Activated T-cell treated with anti-CD3 and anti-CD28 coated beads for 4 hours (primary cell): ENCODE measurements around the gene DHRSX.
"Not testable (repeated sequence)": the region's sequence is repeated elsewhere in the genome, so short reads cannot be mapped to it uniquely, and the experiment has no call there.

ENCODE experiments used
- DNase-seq: peaks from one replicate; pipeline ENCODE4 v3.0.0-alpha.2; 2020

The DHRSX gene

DNA sequence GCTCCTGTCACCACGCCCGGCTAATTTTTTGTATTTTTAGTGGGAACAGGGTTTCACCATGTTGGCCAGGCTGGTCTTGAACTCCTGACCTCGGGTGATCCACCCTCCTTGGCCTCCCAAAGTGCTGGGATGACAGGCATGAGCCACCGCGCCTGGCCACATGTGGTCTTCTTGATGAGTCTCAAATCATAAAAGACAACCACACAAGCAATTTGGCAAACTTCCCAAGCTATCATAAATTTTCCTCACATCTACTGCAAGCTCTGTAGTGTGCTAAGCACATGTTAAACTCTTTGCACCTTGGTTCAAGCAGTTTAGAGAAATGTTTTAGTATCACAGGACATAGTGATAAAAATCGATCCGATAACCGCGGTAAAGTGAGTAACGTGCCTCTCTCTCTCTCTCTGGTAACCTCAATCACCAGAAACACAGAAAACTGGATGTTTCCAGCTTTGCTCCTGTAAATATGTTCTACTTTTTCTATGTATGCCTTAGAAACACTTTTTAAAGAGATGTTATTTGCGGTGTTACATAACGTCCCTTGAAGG is 256.8 kb downstream of the DHRSX start:
- DNase-seq, result no peak

GRCh38 chrX:2242980-2243379 is 257.8 kb downstream of the DHRSX start:
- no peak for DNase-seq

- DNase-seq, result no peak
These were observed 258.4 kb downstream of the DHRSX start for GRCh38 chrX:2242326-2242725.

- DNase-seq, result not testable (repeated sequence)
These were observed 259.3 kb downstream of the DHRSX start for GRCh38 chrX:2241496-2241895.

DNA sequence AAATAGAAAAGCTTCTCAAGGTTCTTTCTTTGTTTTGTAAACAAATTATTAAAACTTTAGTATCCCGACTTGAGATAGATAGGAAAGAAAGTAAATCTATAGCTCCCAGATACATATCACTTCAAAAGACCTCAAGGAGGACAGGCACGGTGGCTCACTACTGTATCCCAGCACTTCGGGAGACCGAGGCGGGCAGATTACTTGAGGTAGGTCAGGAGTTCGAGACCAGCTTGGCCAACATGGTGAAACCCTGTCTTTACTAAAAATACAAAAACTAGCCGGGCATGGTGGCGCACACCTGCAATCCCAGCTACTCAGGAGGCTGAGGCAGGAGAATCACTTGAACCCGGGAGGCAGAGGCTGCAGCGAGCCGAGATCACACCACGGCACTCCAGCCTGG is 260.0 kb downstream of the DHRSX start:
- not testable (repeated sequence) for DNase-seq

- DNase-seq, result no peak
These were observed 262.8 kb downstream of the DHRSX start for GRCh38 chrX:2237976-2238375.

DNA sequence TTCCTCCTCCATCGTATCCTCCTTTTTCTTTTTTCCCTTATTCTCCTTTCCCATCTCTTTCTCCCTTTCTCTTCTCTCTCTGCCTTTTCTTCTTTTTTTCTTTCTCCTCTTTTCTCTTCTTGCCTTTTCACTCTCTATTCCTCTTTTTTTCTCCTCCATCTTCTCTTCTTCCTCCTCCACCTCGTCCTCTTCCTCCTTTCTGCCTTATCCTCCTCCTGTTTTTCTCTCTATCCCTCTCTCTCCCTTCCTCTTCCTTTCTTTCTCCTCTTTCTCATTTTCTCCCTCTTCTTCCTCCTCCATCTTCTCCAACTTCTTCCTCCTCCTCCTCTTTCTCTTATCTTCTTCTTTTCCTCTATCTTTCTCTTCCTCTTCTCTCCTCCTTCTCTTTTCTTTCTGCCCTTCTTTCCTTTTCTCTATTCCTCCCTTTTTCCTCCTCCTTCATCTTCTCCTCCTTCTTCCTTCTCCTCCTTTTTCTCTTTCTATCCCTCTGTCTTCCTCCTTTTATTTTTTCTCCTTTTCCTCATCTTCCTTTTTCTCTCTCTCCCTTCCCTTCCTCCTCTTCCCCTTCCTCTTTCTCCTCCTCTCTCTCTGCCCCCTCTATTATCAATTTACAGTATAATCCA is 269.1 kb downstream of the DHRSX start:
- no peak for DNase-seq

DNA sequence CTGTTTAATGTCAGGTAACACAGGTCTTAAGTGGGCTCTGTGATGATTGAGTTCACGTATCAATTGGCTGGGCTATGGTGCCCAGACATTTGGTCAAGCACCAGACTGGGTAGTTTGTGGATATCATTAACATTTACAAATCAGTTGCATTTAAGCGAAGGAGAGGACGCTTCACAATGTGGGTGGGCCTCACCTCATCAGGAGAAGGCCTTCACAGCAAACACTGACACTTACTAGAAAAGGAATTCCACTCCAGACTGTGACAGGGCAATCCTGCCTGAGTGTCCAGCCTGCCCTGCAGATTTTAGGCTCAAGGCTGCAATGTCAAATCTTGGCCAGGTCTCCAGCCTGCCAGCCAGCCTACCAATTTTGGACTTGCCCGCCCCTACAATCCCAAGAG is 270.3 kb downstream of the DHRSX start:
- DNase-seq, result no peak

DNA sequence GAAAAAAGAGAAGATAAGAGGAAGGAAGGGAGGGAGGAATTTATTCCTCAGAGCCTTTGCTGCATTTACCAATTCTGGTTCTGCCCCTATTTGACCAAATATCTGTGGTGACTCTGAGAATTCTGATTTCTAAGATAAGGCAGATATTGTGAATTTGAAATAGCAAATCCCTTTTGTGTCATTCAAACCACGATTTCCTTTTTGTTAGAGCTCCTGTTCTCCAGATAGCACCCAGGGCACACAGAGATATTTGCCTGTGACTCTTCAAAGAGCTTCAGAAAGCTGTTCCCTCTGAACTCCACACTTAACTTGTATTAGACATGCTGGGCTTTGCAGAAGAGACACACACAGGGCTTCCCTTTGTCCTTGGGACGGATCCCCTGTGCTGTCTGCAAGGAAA is 272.2 kb downstream of the DHRSX start:
- DNase-seq, result no peak

DNA sequence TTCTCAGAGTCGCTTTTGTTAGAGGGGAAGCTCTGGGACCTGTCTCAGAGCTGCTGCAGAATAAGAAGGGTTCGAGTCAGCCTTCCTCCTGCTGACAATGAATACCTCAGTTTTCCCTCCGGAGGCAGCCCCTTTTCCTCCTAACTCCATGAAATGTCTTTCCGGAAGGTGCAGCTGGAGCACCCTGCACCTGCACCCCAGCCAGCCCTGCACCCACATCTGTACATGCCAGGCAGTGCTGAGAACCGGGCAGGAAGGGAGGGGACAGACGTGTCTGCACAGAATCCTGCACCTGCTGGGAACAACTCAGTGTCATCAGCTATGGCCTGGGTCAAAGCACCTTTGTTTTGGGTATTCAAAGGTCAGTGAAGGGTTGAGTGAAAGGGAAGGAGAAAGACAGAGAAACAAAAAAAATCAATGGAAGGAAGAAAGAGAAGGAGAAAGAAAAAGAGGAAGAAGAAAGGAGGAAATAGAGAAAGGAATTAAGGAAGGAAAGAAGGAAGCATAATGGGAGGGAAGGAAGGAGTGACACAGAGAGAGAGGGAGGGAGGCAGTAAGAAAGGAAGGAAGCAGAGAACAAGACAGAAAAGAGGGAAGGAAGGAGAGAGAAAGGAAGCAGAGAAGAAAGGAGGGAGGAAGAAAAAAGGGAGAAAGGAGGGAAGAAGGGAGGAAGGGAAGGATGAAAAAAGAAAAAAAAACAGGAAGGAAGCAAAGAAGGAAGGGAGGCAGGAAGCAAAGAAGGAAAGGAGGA is 273.7 kb downstream of the DHRSX start:
- no peak for DNase-seq

DNA sequence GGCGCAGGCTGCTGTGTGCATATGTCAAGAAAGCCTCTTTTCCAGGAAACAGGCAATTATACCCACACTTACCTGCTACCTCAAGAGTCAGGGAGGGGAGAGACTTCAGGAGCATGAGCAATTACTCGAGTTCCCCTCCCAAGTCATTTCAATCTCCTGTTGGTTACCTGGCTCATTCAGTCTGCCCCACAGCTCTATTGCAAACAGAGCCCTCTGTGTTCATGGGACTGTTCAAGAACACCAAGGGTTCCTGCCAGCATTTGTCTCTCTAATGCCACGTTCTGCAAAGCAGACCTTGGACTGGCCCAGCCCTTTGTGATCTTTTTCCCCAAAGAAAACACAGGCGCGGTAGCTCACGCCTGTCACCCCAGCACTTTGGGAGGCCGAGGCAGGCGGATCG is 274.6 kb downstream of the DHRSX start:
- no peak for DNase-seq

- DNase-seq, result no peak
These were observed 276.1 kb downstream of the DHRSX start for GRCh38 chrX:2224597-2225235.

DNA sequence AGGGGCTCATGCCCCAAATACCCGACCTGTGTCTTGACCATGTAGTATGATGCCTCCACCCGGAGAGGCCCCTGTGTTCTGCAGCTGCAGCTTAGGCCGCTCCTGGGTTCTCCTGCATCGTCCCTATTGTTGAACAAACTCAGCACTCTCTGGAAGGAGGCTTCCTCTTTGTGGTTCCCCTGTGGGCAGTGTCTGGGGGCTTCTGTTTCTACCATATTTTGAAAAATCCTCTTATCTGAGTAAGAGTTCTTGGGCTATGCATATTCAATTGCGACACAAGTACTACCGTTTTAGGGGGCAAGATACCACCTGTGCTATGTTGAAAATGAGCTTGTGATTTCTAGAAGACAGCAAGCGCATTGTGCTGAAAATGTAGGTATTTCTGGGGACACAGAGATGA is 276.6 kb downstream of the DHRSX start:
- DNase-seq, result no peak

DNA sequence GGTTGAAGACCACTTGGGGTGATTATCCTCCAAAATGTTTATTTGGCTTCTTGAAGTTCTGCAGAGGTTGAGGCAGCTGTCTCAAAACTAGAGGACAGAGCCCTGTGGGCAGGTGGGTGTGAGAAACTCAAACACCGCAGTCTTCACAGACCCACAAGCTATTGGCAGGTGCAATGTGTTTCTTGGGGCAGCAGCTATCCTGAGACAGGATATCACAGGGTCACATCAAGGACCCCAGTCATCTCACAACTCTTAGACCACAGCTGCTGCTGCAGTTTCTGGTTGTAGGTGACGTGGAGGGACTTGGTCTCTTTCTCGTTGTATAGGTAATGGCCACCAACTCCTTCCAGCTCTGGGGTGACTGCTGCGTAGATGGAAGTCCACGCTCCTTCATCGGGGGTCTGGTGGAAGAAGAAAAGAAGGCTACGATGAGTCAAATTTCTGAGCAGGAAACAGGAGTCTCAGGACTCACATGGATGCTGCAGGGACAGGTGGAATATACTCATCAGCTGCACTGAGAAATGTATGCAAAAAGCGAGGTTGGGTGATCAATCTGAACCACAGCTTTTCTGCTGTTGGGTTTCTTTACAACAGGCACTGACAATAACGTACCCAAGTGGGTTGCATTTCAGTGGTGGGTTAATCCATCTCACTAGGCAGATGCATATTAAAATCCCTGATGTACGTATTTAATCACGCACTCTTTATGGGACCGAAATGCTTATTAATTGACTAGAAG is 279.8 kb downstream of the DHRSX start:
- no peak for DNase-seq

GRCh38 chrX:2220296-2220695 is 280.5 kb downstream of the DHRSX start:
- no peak for DNase-seq

DNA sequence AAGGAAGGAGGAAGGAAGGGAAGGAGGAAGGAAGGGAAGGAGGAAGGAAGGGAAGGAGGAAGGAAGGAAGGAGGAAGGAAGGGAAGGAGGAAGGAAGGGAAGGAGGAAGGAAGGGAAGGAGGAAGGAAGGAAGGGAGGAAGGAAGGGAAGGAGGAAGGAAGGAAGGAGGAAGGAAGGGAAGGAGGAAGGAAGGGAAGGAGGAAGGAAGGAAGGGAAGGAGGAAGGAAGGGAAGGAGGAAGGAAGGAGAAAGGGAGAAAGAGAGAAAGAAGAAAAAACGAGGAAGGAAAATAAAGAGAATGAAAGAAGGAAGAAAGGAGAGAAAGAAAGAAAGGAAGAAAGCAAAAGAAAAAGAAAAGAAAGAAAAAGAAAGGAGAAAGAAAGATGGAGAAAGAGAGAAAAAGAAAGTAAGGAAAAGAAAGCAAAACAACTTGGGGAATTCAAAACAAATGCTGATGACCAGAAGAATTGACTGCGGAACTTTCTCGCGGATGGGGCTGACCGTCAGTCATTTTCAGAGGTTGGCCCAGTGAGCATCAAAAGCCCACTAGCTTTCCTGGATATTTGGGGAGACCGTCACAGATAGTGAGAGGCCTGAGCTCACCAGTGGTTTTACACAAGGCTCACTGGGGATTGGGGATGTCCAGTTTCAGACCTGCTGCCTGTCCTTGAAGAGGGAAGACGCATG is 286.5 kb downstream of the DHRSX start:
- DNase-seq, result not testable (repeated sequence)

- not testable (repeated sequence) for DNase-seq
These were observed 289.1 kb downstream of the DHRSX start for GRCh38 chrX:2211667-2212066.

- DNase-seq, result no peak
These were observed 307.5 kb downstream of the DHRSX start for GRCh38 chrX:2193273-2193592.

DNA sequence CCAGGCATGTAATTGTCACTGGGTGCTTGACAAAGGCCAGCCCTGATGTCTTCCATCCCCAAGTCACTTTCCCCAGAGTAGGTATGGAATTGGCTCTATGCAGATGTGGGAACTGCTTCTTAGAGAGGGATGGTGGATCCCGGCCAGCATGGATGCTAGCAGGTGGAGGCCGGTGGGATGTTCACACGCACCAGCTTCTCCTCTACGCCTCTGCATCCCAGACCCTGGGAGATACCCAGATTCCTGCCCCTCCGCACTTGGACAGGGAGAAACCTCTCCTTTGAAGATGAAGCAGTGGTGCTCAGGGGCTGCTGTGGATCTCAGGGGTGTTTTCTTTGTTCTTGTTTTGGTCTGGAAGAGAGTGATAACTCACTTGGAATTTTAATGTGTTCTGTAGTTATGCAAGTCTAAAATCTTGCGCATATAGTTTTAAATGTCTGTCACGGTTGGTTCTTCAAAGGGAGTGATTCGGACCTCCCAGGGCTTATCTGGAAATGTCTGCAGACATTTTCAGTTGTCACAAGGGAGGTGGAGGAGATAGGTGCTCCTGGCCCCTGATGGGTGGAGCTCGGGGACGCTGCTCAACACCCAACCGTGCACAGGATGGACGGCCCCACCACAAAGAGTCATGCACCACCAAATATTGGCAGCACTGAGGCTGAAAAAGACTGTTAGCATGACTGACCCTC is 308.0 kb downstream of the DHRSX start:
- DNase-seq, result no peak

GRCh38 chrX:2188840-2189239 is 311.9 kb downstream of the DHRSX start:
- no peak for DNase-seq

- DNase-seq, result no peak
These were observed 312.4 kb downstream of the DHRSX start for GRCh38 chrX:2188330-2188792.
